Esophagus squamous epithelium (tissue), 5 donors: ENCODE data around the gene EPGN. TPM values are rescaled to one million over a fixed set of nuclear protein-coding genes. Genes with fewer than 3 reads are reported as not detected.

ENCODE experiments used
- DNase-seq: peaks from one replicate; lab custom pipeline; 2025; lab: John Stamatoyannopoulos, UW
- H3K27ac ChIP-seq, 4 donors: fragments of 200-600 bp; sonication (generic); one replicate each; pipeline ENCODE4 v1.5.1; 2016 to 2019; ENCODE audit warnings: mild to moderate bottlenecking in 1 of 4
- H3K27me3 ChIP-seq, 4 donors: fragments of 200-600 bp; sonication (generic); 1 replicate in 3 of 4; 2 replicates in 1 of 4; pipeline versions ENCODE4 v1.5.1 to v1.6.0; 2017 to 2021; ENCODE audit warnings: antibody characterized with exemption in 1 of 4
- H3K36me3 ChIP-seq, 3 donors: fragments of 200-600 bp; sonication (generic); one replicate each; pipeline ENCODE4 v1.5.1; 2016 to 2019
- H3K4me1 ChIP-seq, 3 donors: fragments of 200-600 bp; sonication (generic); one replicate each; pipeline ENCODE4 v1.5.1; 2017 to 2019
- H3K4me3 ChIP-seq, 4 donors: fragments of 200-600 bp; sonication (generic); 1 replicate in 3 of 4; 2 replicates in 1 of 4; pipeline ENCODE4 v1.5.1; 2016 to 2019; ENCODE audit warnings: mild to moderate bottlenecking in 2 of 4, moderate library complexity in 1 of 4
- H3K9me3 ChIP-seq, 3 donors: fragments of 200-600 bp; sonication (generic); one replicate each; pipeline ENCODE4 v1.5.1; 2016 to 2019
- POLR2A ChIP-seq, 4 donors: fragments of 450-650 bp; IDR thresholded peaks; one replicate each; pipeline ENCODE4 v1.6.1; 2017; ENCODE audit warnings: antibody characterized with exemption in 4 of 4, mild to moderate bottlenecking in 4 of 4, moderate library complexity in 3 of 4
- WGBS, 2 donors: methylation state at CpG; one replicate each; pipeline ENCODE4 v1.1.5; 2018; 5-methylcytosine and 5-hydroxymethylcytosine counted together
- intact Hi-C: fragments of 100-400 bp; cut with DNase I; formaldehyde crosslinking; loops from one replicate; pipeline ENCODE4 v1.15.0; 2022
- total RNA-seq, 4 donors: library from RNA; depleted of rRNA; stranded (reverse); fragments of >200 nt; gene quantifications; one replicate each; pipeline ENCODE4 v1.1.0, GENCODE V29; 2016
- TF ChIP-seq, protein P1 (sequence below), 6 experiments: fragments of 450-650 bp in 4 of 6; fragments of 200-600 bp in 2 of 6; sonication (generic) in 2 of 6; IDR thresholded peaks; one replicate each; pipeline ENCODE4 v1.5.1; 2016 to 2019; ENCODE audit warnings: antibody characterized with exemption in 6 of 6, mild to moderate bottlenecking in 4 of 6, moderate library complexity in 4 of 6
- donor health status: DM: yes; HTN: yes; CAD: no.

EPGN gene
- total RNA-seq, 4 donors from 2014 or later = 48.8 to 118 (median 62.7) TPM

DNA sequence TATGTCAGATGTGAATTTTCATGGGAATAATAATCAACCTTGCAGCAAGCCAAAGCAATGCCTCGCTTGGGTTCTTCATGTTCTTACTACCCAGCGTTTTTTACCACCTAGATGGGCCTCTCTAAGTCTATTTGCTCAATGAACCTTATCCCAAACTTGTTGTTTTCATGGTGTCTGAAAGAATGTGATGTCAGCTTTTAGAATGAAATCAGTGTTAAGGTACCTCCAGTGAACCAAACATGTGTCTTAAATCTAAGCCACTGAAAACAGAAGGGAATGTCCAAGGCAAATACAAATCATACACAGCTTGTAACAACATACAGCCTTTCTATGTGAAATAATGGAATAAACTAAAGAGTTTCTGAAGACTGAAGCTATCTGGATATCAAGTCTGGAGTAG lies 6.7 kb downstream of the EPGN start:
- no peak overlapping the region for H3K27ac ChIP-seq
- WGBS, 2 donors = 77 to 78% methylated on average over 2 of the region's 2 CpGs
- no peaks in the 10 kb centered on the region for H3K27me3 ChIP-seq
- H3K4me1 ChIP-seq = no peaks in the 10 kb centered on the region
- peaks cover 0 to 23% (median 0%) of the 10 kb centered on the region in 3 donors for H3K36me3 ChIP-seq
- DNase-seq = no peak
- TF ChIP-seq POLR2A (IDR thresholded peaks at IDR 0.05) = no peak
- TF ChIP-seq, protein P1, sequence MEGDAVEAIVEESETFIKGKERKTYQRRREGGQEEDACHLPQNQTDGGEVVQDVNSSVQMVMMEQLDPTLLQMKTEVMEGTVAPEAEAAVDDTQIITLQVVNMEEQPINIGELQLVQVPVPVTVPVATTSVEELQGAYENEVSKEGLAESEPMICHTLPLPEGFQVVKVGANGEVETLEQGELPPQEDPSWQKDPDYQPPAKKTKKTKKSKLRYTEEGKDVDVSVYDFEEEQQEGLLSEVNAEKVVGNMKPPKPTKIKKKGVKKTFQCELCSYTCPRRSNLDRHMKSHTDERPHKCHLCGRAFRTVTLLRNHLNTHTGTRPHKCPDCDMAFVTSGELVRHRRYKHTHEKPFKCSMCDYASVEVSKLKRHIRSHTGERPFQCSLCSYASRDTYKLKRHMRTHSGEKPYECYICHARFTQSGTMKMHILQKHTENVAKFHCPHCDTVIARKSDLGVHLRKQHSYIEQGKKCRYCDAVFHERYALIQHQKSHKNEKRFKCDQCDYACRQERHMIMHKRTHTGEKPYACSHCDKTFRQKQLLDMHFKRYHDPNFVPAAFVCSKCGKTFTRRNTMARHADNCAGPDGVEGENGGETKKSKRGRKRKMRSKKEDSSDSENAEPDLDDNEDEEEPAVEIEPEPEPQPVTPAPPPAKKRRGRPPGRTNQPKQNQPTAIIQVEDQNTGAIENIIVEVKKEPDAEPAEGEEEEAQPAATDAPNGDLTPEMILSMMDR (IDR thresholded peaks at IDR 0.05) = no peak
- intact Hi-C loops = no loop called here
- H3K9me3 ChIP-seq = no peaks in the 10 kb centered on the region
- no peak overlapping the region for H3K4me3 ChIP-seq

DNA sequence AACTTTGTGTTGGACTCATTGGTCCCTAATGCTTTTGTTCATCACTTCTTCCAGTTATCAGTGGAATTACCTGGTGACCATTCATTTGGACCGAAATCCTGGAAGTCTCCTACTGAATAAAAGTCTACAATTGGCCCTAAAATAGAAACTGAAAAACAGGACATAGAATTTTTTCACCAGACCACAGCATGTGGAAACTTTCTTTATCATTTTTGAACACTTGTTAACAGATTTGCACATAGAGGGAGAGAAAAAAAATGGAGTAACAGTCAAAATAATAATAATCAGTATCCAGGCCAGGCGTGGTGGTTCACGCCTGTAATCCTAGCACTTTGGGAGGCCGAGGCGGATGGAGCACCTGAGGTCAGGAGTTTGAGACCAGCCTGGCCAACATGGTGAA lies 7.1 kb downstream of the EPGN start:
- intact Hi-C loops = no loop called here
- TF ChIP-seq, protein P1 (IDR thresholded peaks at IDR 0.05) = no peak
- TF ChIP-seq POLR2A (IDR thresholded peaks at IDR 0.05) = no peak
- Histone ChIP-seq H3K4me3 (no peak overlapping the region), H3K36me3 (peaks cover 0 to 23% (median 0%) of the 10 kb centered on the region in 3 donors), H3K27me3 (no peaks in the 10 kb centered on the region), H3K4me1 (peaks cover 0 to 3% (median 0%) of the 10 kb centered on the region in 3 donors), H3K9me3 (no peaks in the 10 kb centered on the region), H3K27ac (no peak overlapping the region)
- DNase-seq = no peak
- 82 to 94% methylated on average over 5 of the region's 5 CpGs for WGBS, 2 donors

DNA sequence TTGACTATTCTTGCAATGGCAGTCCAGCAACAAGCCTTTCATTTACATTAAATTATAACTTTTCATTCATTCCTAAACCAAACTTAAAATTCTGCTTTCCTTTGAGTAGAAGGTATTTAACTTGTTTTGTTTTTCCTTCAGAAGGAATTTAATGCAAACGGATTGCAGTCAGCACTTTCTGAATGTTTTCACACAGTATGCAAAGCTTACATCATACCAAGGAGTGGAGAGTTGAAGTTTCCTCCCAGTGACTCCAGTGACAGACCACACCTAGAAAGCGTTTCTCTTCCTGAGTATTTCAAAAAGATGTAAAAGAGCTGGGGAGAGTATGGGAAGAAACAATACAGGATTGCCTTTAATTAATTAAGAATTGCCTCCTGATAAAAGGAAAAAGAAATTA lies 8.1 kb downstream of the EPGN start:
- peak overlapping the region in 1 of 4 donors; percentile 58 for H3K27ac ChIP-seq
- DNase-seq = no peak
- WGBS, 2 donors = 39 to 46% methylated on average over 2 of the region's 2 CpGs
- peaks cover 0 to 23% (median 0%) of the 10 kb centered on the region in 3 donors for H3K36me3 ChIP-seq
- H3K4me1 ChIP-seq = peaks cover 0 to 11% (median 0%) of the 10 kb centered on the region in 3 donors
- H3K27me3 ChIP-seq = no peaks in the 10 kb centered on the region
- H3K9me3 ChIP-seq = no peaks in the 10 kb centered on the region
- intact Hi-C loops = no loop called here
- TF ChIP-seq, protein P1 (IDR thresholded peaks at IDR 0.05) = no peak
- no peak for TF ChIP-seq POLR2A (IDR thresholded peaks at IDR 0.05)
- H3K4me3 ChIP-seq = no peak overlapping the region

DNA sequence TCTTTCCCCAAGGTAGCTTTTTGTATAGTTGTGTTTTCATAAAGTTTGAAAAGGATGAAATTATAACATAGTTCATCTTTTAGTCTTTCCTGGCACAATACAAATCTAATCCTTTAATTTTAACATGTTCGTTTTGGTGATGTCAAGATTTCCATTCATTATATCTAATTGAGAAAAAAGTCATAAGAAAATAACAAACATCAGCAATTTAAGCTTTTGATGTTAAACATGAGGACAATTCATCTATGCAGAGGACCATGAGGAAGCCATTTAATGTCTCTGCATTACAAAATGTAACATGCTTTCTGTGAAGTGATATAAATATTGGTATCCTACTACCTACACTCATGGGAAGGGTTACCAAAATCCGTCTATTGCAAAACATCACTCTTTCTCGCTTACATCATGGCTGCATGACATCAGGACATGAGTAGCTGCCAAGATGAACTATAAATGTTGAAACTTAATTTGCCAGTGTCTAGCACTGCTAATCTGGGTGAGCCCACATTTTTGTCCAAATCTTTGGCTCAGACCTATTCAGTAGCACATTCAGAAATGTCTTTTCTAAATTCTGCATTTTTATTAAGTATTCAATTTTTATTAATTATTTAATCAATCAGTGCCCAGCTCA lies 9.5 kb downstream of the EPGN start:
- Histone ChIP-seq H3K9me3 (no peaks in the 10 kb centered on the region), H3K4me1 (peaks cover 0 to 11% (median 0%) of the 10 kb centered on the region in 3 donors), H3K27ac (no peak overlapping the region), H3K36me3 (peaks cover 0 to 19% (median 0%) of the 10 kb centered on the region in 3 donors), H3K27me3 (no peaks in the 10 kb centered on the region), H3K4me3 (no peak overlapping the region)
- no peak for TF ChIP-seq POLR2A (IDR thresholded peaks at IDR 0.05)
- TF ChIP-seq, protein P1 (IDR thresholded peaks at IDR 0.05) = no peak
- intact Hi-C loops = no loop called here
- 56 to 58% methylated on average over 3 of the region's 3 CpGs for WGBS, 2 donors
- no peak for DNase-seq

DNA sequence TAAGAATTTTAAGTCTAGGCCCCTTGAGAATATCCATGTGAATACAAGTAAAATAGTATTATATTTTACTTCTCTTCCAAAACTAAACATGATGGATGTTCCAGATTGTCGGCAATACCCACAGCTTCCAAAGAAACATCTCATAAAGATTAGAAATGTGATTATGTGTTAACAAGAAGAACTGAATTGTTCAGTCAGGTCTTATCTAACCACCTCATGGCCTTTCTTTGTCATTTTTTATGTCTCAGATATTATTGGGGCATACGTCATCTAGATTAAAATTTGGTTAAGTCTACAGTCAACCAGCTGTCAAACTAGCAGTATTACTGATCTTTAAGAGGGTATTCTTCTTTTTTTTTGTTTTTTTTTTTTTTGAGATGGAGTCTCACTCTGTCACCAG lies 10.0 kb downstream of the EPGN start:
- Histone ChIP-seq H3K4me1 (peaks cover 0 to 11% (median 0%) of the 10 kb centered on the region in 3 donors), H3K9me3 (no peaks in the 10 kb centered on the region), H3K27ac (no peak overlapping the region), H3K36me3 (peaks cover 0 to 13% (median 0%) of the 10 kb centered on the region in 3 donors), H3K27me3 (no peaks in the 10 kb centered on the region), H3K4me3 (no peak overlapping the region)
- 77 to 82% methylated on average over 2 of the region's 2 CpGs for WGBS, 2 donors
- no peak for DNase-seq
- intact Hi-C loops = no loop called here
- TF ChIP-seq POLR2A (IDR thresholded peaks at IDR 0.05) = no peak
- TF ChIP-seq, protein P1 (IDR thresholded peaks at IDR 0.05) = no peak
